Bronchial smooth muscle cell (primary cell): ENCODE measurements around the gene ACSL4. TPM values are rescaled to one million over a fixed set of nuclear protein-coding genes. Genes with fewer than 3 reads are reported as not detected.

Experiments
- total RNA-seq: library from RNA; depleted of rRNA; stranded (reverse); fragments of >200 nt; gene quantifications from 2 replicates; pipeline ENCODE4 v1.2.1, GENCODE V29; 2014

Gene ACSL4
- 103 and 116 TPM in 2 replicates for total RNA-seq

DNA sequence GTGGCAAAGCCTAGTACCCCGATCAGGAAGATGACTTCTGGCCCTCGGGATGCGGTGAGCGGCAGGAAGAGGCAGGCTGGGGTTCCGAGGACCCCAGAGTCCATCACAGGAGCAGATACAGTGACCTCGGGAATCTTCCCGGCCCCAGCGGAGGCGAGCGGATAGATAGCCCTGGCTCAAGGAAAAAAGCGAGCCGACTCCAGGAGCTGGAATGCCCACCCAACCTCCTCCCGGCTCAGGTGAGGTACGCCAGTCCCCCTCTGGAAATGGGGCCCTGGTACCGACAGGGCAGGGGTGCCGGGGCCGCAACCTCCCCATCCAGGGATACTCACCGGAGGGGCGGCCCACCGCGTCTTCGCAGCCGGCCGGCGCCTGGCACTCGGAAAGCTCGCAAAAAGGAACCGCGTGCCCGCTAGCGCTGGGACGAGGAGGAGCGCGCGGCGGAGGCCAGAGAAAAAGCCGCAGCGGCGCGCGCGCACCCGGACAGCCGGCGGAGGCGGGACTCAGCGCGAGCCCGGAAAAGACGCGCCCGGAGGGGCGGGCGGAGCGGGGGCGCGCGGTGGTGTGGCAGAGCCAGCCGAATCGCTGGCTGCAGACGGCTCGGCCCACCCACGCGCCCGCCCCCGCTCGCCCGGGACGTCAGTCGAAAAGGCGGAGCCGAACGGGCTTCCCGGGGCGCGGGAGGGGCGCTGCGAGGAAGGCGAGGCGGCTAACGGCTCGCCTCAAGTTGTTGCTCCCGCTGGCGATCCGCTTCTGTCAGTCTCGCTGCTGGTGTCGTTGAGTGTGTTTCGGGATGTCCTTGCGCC, at the start of gene ACSL4:
Gene ACSL4 (minus strand): TSS at position 451 of the 806 bp plus-strand sequence. CDS start 49,894 bp downstream, outside the sequence.

DNA sequence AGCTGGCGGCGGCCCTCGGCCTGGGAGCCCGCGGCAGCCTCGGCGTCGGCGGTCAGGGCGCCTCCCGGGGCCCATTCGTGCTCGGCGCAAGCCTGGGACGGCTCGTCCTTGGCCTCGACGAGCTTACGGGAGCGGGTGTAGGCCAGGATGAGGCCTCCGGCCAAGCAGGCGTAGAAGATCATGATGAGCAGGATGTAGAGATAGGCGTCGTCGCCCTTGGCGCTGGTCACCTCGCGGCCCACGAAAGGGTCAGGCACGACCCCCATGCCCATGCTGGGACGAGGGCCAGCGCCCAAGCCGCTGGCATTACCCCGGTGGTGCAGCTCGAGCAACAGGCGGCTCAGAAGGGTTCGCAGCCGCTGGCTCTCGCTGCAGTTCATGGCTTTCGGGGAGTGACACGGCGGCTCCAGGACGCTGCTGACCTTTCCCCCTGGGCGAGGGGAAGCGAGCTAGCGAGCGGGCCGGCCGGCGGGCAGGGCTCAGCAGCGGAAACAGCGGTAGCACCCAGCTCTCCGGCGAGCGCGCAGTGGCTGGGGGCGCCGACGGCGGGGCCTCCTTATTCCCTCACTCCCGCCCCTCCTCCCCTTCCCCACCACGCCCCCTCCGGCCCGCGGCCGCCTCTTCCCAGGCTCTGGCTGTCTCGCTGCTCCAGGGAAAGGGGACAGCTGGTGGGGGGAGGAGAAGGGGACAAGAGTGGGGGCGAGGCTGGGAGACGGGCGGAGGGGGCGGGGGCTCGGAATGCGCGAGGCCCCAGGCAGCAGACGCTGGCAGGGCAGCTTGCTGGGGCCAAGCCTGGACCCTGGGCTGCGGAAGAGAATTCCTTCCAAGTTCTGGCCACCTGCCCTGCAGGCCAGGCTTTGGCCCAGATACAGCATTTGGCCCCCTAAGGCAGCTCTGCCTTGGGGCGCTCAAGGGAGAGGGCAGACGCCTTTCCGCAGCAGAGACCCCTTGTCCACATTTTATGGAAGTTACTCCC, 108.1 kb downstream of the ACSL4 start, which contains the start of gene KCNE5:
Gene KCNE5 (minus strand): TSS at position 532 of the 976 bp plus-strand sequence. CDS start 152 bp downstream, at position 380.

Other genes with a start within 250 kb of the ACSL4 start
- gene NXT2, start 196.4 kb downstream of the ACSL4 start, total RNA-seq, result 8.1 and 8.7 TPM in 2 replicates
- 0.32 and 0.34 TPM in 2 replicates for gene KCNE5, start 108.1 kb downstream of the ACSL4 start, total RNA-seq